Activated naive CD4-positive, alpha-beta T cell treated with anti-CD3 and anti-CD28 coated beads, Interleukin-2, amount 50 U/mL, for 72 hours (primary cell): Measurements from ENCODE around the gene ZBTB20. TPM values are rescaled to one million over a fixed set of nuclear protein-coding genes. Genes with fewer than 3 reads are reported as not detected.

Source experiments
- ATAC-seq, 2 donors: fragments of 150-1000 bp; cut with Tn5 transposase; 2 replicates each; pipeline ENCODE4 v1.10.0; 2021; ENCODE audit warnings: mild to moderate bottlenecking in 2 of 2, moderate library complexity in 2 of 2
- DNase-seq, 2 donors: peaks; one replicate each; pipeline ENCODE4 v3.0.0; 2021 to 2022; ENCODE audit warnings: low spot score in 2 of 2
- H3K27ac Mint-ChIP-seq, 2 donors: one replicate each; pipeline ENCODE4 v1.8.0; 2022; ENCODE audit warnings: mild to moderate bottlenecking in 2 of 2, mixed read lengths in 2 of 2
- H3K36me3 Mint-ChIP-seq, 2 donors: one replicate each; pipeline ENCODE4 v1.8.0; 2022; ENCODE audit warnings: mixed read lengths in 2 of 2
- H3K9me3 Mint-ChIP-seq, 2 donors: one replicate each; pipeline ENCODE4 v1.8.0; 2022; ENCODE audit warnings: mixed read lengths in 2 of 2
- total RNA-seq, 2 donors: library from RNA; stranded (reverse); gene quantifications; one replicate each; pipeline ENCODE4 v1.2.3, GENCODE V29; 2022

ZBTB20 gene
- total RNA-seq, 2 donors from 2014 or later = 9.2 to 10.8 TPM

DNA sequence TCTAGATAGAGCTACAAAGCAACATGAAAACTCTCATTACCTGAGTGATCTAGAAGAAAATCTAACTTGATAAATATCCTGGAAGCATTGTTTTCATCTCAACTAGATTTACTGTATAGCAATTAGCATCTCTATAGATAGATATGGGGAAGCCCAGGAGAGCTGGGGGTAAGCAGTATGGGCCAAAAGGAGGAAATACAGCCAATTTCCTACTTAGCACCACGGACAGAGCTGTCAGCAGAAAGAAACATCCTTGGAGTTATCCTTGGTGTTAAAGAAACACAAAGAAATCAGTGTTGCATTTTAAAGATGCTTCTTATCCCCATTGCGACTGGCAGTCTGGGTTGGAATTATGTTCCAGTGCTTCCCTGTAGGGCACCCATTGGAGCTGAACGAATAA lies 727.0 kb downstream of the ZBTB20 start:
- H3K36me3 Mint-ChIP-seq = no peaks in the 10 kb centered on the region
- H3K27ac Mint-ChIP-seq = no peak overlapping the region
- no peaks in the 10 kb centered on the region for H3K9me3 Mint-ChIP-seq
- no peak for ATAC-seq
- no peak for DNase-seq

DNA sequence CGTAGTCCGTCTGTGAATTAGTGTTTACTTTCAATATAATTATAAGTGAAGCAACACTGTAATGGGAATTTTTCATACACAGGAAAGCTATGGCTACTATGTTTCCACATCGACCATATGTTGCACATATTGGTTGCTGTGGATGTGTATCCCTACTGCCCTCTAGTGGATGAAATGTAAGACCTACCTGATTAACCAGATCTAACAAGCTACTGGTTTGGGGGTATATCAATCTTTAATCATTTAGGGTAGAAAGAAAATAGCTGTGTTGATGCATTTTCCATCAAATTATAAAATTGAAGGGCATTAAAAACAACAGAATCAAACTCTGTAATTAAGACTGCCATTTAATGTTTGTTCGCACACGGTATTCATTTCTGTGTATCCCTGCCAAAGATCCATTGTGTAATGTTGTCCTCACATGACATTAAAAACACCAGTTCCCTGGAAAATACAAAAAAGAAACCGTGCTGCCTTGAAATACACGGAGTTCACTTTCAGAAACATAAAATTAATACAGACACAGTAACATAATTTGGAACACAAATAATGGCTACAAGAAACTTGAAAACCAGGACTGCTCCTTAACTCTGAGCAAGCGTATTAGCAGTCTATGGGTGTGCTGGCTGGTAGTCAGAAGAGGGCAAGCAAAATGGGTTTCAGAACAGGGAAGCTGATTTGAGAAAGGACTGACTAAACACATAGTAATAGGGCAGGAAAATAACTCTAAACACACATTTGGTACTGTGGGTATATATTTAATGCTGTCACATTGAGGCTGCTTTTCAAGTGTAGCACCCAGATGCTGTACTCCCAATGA lies 728.2 kb downstream of the ZBTB20 start:
- DNase-seq (no peak), ATAC-seq (peak; percentile 59 to 64)
- Mint-ChIP-seq H3K27ac (peak overlapping the region; percentile 66 to 89), H3K36me3 (no peaks in the 10 kb centered on the region), H3K9me3 (no peaks in the 10 kb centered on the region)

DNA sequence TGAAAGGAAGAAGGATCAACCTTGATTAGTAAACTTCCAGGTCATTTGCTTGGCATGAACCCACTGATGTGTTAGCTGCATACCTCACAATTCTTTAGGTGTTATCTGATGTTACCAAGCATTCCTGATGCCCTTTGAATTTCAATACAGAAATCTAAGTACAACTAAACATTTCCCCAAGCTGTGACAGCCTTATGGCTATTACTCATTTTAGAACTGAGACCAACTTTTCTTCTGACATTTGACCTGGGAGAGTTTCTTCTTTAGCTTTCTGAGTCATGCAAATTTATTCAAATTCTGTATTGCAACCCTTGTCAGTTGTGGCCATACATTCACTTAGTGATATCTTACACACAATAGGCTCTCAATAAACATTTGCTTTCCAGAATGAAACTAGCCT lies 729.0 kb downstream of the ZBTB20 start:
- Mint-ChIP-seq H3K27ac (peak overlapping the region; percentile 66 to 89), H3K36me3 (no peaks in the 10 kb centered on the region), H3K9me3 (no peaks in the 10 kb centered on the region)
- no peak for DNase-seq
- ATAC-seq = peak; percentile 93 to 94

DNA sequence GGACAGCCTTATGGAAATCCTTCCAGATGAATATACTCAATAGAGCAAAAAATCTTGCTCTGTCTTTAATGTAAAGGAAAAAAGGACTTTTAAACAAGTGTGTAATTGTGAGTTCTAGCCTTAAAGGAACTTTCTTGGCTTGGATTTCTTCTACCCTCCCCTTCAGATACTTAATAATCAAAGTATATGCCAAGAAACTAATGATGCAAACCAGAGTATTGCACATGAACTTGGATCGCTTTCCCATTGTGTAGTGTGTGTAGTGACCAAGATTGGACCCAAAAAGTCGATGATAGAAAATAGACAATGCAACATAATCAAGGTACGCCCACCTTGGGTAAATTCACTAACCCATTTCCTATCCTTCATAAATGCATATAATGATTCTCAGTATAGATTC lies 729.4 kb downstream of the ZBTB20 start:
- no peak for DNase-seq
- no peak for ATAC-seq
- peak overlapping the region in 1 of 2 donors; percentile 89 for H3K27ac Mint-ChIP-seq
- H3K9me3 Mint-ChIP-seq = no peaks in the 10 kb centered on the region
- H3K36me3 Mint-ChIP-seq = no peaks in the 10 kb centered on the region

DNA sequence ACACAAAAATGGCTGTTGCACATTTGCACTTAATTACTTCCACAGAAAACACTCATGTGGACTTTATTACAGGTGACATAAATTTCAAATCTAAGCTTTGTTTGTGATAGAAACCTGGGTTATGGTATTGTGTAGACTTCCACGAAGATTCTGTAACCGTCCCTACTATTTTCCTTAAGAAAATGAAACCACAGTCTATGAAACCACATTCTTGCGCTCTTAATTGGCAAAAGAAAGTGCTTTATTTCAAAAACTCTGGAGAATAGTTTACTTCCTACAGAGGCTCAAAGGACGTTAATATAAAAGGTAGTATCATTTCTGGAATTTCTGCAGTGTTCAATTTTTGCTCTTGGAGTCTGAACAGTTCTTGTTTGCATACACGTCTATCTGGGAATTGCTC lies 729.8 kb downstream of the ZBTB20 start:
- no peaks in the 10 kb centered on the region for H3K9me3 Mint-ChIP-seq
- ATAC-seq (no peak), DNase-seq (no peak)
- H3K27ac Mint-ChIP-seq = peak overlapping the region in 1 of 2 donors; percentile 89
- no peaks in the 10 kb centered on the region for H3K36me3 Mint-ChIP-seq

DNA sequence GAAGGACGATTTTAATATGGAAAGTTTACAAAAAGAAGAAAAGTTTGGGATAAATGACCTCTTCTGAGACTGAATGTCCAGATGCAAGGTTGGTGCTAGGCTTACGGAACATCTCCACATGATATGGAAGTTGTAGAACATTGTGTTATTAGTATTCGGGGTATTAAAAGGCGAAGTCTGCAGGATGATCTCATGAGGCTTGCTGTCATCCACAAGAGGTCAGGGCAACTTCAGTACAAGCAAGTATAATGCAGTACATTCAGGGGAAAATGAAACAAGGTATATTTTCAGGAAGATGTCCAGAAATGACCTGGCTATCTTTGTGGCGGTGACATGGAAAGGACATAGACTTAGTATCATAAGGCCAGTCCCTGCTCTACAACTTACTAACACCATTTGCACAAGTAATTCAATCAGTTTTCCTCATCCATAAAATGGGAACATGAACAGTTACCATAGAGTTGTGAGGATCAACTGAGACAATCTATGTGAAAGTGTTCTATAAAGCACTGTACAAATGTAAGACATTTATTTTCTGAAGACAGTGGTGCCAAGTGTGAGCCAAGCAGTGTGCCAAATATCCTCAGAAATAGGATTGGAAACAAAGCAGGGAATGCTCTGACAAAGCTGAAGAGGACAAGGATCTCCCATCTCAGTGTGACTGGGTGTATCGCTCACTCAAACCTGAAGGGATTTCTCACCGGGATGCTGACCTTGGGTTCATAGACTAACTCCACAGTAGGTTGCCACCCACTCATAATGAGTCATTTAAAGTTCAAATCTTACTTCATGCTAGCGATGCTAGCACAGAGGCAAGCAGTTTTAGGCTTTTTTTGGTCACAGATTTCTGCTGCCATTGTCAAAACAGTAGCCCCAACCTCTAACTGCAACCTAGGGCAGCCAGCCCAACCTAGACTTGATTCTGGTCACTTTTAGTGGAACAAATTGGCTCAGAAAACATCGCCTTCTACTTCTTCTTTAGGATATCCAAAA lies 735.0 kb downstream of the ZBTB20 start:
- no peaks in the 10 kb centered on the region for H3K36me3 Mint-ChIP-seq
- peak; percentile 96 to 98 for ATAC-seq
- peak overlapping the region in 1 of 2 donors; percentile 88 for H3K27ac Mint-ChIP-seq
- no peaks in the 10 kb centered on the region for H3K9me3 Mint-ChIP-seq
- peak; percentile 32 to 54 for DNase-seq

DNA sequence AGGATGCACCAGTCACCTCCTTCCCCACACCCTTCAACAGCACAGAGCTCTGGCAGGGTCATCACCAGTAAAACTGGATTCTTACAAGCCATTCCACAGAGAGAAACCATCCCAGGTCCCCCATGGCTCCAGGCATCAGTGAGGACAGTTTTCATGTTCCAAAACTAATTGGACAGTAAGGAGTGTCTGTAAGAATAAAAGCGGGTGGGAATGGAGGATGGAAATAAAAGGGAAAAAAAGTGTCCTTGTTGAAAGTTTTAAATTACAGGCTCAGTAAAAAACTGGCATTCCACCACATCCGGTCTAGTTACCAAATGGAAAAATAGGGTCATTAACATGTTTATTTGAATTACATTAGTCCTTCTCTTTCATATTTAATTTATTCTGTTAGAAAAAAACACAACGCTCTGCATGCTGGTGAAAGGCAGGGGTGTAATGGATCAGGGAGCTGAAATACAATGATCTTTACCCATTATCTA lies 735.9 kb downstream of the ZBTB20 start:
- Mint-ChIP-seq H3K27ac (peak overlapping the region; percentile 16 to 38), H3K36me3 (no peaks in the 10 kb centered on the region), H3K9me3 (no peaks in the 10 kb centered on the region)
- DNase-seq (no peak), ATAC-seq (no peak)

DNA sequence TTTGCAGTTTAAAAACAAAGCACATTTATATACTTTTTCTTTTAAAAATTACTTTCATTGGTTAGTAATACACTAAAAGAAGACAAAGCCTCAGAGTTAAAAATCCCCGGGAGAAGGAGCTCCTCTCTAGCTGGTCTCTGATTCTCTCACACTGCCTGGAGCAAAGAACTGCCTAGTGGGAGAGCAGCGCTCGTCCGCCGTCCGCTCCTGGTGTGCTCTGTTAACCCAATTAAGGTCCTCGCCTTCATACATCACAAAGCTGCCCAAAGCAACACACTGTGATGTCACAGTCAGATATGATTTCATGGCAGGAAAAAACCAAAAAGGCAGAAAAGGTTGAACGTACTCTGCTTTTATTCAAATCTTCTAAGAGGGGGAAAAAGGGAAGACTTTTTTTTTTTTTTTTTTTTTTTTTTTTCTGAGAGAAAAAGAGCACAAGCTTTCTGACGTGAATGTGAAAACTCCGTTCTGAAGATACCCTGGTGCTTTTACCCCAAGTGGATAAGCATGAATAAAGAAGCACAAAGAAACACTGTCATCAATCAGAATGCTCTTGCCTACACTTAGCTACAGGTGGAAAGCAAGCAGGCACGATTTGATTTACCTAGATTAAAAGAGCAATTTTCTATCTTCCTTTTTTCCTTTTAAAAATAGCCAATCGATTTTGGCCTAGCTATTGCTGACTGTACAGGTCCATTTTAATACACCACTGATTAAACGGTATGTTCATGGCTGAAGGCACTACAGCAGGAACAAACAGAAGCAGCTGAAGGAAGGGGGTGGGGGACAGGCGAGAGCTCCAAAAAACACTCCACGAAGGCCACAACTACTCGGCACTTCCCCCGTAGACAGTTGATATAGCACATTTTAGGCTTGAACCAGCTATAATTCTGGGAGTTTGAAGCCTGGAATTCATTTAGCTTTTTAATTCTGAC lies 738.1 kb downstream of the ZBTB20 start:
- DNase-seq (no peak), ATAC-seq (no peak)
- Mint-ChIP-seq H3K27ac (no peak overlapping the region), H3K9me3 (no peaks in the 10 kb centered on the region), H3K36me3 (no peaks in the 10 kb centered on the region)

DNA sequence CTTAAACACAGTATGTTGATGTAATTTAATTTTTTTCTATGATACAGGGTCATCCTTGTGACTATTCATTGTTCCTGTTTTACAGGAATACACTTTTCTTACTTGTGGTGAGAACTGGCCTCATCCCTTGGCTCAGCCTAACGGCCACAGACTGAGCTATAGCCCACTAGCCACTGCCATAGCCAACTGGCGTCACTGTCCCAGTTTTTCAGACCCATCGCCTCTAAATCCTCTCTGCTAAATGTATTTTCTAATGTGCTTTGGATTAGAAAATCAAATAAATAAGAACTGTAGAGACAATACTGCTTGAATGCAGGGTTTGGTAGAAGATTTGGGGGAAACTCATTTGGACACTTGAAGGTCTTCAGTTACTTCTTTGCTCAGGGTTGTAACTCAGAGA lies 740.2 kb downstream of the ZBTB20 start:
- Mint-ChIP-seq H3K36me3 (no peaks in the 10 kb centered on the region), H3K27ac (no peak overlapping the region), H3K9me3 (no peaks in the 10 kb centered on the region)
- ATAC-seq = no peak
- no peak for DNase-seq

DNA sequence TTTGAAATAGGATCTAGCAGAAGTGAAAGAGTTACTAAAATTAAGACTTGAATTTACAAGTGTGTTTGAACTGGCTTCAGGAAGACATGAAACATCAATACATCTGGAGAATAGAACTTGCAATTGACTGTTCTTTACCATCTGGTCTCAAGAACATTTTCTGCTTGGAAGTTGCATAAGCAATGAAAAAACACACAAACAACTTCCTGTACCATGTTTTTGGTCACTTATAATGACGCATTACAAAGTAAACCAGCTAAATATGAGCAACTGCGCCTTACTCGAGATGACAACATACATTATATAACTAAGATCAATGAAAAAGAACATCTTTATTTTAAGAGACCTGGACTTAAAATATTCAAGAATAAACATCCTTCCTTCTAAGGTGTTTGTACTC lies 740.8 kb downstream of the ZBTB20 start:
- H3K9me3 Mint-ChIP-seq = no peaks in the 10 kb centered on the region
- ATAC-seq (no peak), DNase-seq (no peak)
- H3K36me3 Mint-ChIP-seq = no peaks in the 10 kb centered on the region
- H3K27ac Mint-ChIP-seq = no peak overlapping the region

DNA sequence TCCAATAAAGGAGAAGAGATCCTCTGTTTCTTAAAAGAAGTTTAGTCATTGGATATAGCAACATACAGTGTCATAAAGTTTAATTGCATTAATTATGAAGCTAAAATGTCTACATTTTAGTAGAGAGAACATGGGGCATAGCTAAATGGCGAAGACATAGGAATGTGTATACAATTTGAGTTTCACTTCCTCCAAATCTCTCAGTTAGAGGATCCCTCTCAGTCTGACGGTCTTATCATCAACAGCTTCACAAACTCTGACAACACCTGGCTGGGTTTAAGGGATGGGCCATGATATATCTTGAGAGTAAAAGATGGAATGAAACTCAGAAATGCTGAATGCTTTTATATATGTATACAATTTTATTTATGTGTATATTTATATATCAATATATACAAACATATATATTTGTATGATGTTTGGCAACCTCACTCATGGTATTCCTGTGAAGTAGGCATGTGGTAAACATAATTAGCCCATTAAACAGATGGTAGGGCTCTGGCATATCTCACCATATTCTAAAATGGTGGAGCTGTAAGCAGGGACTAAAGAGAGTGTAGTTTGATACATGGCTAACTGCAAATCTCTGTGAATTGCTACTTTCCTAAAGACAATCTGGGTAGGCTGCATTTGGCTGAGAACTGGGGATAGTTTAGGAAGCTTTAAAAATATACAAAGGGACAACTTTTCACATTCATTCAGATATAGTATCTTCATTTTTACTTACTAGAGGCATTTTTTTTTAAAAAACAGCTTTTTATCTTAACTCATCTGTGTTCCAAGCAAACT lies 741.7 kb downstream of the ZBTB20 start:
- ATAC-seq (no peak), DNase-seq (no peak)
- Mint-ChIP-seq H3K36me3 (no peaks in the 10 kb centered on the region), H3K27ac (no peak overlapping the region), H3K9me3 (no peaks in the 10 kb centered on the region)

DNA sequence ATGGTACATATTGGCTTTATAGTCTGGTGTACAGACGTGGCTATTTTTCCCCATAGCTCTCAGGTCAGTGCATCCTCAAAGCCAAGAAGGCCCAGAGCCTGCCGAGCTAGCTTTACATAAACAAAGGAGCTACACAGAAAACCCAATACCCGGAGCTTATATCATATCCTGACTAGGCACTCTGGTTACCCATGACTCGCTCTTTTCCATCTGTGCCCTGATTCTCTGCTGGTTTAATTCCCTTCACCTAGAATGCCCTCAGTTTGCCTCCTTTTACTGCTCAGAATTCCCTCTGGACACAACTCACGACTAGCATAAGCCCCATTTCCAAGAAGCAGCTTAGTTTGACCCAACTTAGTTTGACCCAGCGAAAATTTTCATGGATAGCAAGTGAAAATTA lies 742.5 kb downstream of the ZBTB20 start:
- DNase-seq = no peak
- no peak for ATAC-seq
- H3K36me3 Mint-ChIP-seq = no peaks in the 10 kb centered on the region
- no peak overlapping the region for H3K27ac Mint-ChIP-seq
- H3K9me3 Mint-ChIP-seq = no peaks in the 10 kb centered on the region

DNA sequence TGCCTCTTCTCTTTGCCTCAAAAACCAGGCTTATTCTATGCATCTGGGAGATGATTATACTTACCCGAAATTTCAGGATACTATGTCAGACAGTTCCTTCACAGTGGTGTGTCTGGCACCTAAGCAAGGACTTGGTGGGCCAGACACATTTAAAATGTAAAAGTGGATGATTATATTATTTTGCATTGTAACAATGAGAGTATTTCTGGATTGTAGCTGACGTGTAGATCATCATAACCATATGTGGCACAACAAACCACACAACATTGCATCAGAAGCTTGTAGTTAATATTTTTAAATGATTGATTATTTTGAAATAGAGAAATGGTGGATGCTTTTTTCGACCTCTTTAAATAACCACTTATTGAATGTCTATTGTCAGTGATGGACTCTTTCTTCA lies 744.2 kb downstream of the ZBTB20 start:
- no peak for ATAC-seq
- Mint-ChIP-seq H3K27ac (no peak overlapping the region), H3K36me3 (no peaks in the 10 kb centered on the region), H3K9me3 (no peaks in the 10 kb centered on the region)
- no peak for DNase-seq

DNA sequence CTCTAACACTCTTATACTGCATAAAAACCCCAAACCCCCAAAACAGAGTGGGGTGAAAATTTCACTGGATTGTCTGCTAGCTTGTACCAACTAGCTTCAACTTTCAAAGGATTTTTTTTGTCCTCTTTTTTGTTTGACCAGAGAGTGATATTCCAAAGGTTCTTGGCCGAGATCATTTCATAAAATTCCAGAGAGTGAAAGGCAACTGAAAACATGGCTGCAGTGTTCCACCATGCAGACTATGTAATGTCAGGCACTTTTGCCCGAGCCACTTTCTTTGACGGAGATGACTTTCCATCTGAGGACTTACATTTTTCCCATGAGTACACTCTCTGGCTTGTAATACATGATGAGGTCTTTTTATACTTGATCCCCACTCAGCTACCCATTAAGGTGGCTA lies 745.7 kb downstream of the ZBTB20 start:
- Mint-ChIP-seq H3K27ac (no peak overlapping the region), H3K36me3 (no peaks in the 10 kb centered on the region), H3K9me3 (peaks cover 0 to 4% of the 10 kb centered on the region in 2 donors)
- DNase-seq (no peak), ATAC-seq (no peak)

DNA sequence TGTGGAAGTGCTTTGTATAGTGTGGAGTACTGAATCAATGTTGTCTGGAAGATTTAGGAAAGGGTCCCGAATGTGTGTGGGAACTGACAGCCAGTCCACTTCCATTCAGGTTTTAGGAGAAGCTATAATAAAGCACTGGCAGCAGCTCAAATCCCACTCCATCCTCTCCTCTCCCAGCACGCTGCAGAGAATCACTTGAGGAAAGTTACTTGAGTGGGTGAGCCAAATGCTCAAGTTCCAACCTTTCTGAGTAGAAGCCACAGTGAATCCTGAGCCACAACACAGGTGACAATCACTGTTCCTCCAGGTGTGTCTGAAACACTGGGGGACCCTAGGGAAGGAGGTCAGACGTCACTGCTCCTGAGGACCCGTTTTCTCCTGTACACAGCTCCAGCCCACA lies 746.7 kb downstream of the ZBTB20 start:
- no peak overlapping the region for H3K27ac Mint-ChIP-seq
- DNase-seq (no peak), ATAC-seq (no peak)
- H3K9me3 Mint-ChIP-seq = peaks cover 0 to 4% of the 10 kb centered on the region in 2 donors
- H3K36me3 Mint-ChIP-seq = no peaks in the 10 kb centered on the region

DNA sequence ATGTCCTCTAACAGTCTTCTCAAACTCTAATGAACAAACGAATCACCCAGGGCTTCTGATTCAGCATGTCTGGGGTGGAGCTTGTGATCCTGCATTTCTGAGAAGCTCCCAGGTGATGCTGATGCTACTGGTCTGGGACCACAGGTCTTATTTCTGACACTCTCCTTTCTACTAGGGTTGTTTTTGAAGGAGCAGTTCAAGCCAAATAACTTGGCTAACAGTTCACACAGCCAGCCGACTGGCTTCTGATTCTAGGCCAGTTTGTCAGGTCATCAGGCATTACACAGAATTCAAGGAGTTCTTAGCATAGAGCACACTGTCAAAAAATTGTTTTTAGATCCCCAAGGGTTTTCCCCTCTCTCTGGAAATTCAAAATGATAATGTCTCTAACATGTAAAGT lies 752.5 kb downstream of the ZBTB20 start:
- Mint-ChIP-seq H3K36me3 (no peaks in the 10 kb centered on the region), H3K9me3 (peaks cover 0 to 4% of the 10 kb centered on the region in 2 donors), H3K27ac (no peak overlapping the region)
- ATAC-seq (no peak), DNase-seq (no peak)
